MM.1S (cell line): ENCODE measurements around the gene RAB11B.

ENCODE experiments used
- DNase-seq: peaks from one replicate; pipeline ENCODE4 v3.0.0-alpha.2; 2015
- H2AFZ ChIP-seq: fragments of 300-600 bp; sonication (generic); 2 replicates; pipeline ENCODE4 v1.6.0; 2016; ENCODE audit warnings: antibody characterized with exemption, low read length
- H3F3A ChIP-seq: fragments of 300-600 bp; sonication (generic); 2 replicates; pipeline ENCODE4 v1.6.1; 2016; ENCODE audit warnings: mild to moderate bottlenecking, antibody characterized with exemption, low read length, moderate library complexity, mixed read lengths; ENCODE audit not compliant: insufficient read depth
- H3K27ac ChIP-seq: fragments of 300-600 bp; sonication (generic); 2 replicates; pipeline ENCODE4 v1.5.1; 2016; ENCODE audit warnings: mild to moderate bottlenecking, low read length
- H3K27me3 ChIP-seq: fragments of 300-600 bp; sonication (generic); replicated peaks from 2 replicates; pipeline ENCODE4 v1.6.0; 2016; ENCODE audit warnings: low read length; ENCODE audit not compliant: insufficient read depth
- H3K36me3 ChIP-seq: fragments of 300-600 bp; sonication (generic); replicated peaks from 2 replicates; pipeline ENCODE4 v1.6.1; 2016; ENCODE audit warnings: mild to moderate bottlenecking, low read length, mixed read lengths; ENCODE audit not compliant: insufficient read depth
- H3K4me1 ChIP-seq: fragments of 300-600 bp; sonication (generic); 2 replicates; pipeline ENCODE4 v1.6.1; 2016; ENCODE audit warnings: low read length, mixed read lengths
- H3K4me2 ChIP-seq: fragments of 300-600 bp; sonication (generic); 2 replicates; pipeline ENCODE4 v1.6.0; 2016; ENCODE audit warnings: low read depth, low read length
- H3K4me3 ChIP-seq: fragments of 300-600 bp; sonication (generic); 2 replicates; pipeline ENCODE4 v1.5.1; 2016; ENCODE audit warnings: low read length, mixed read lengths
- H3K79me2 ChIP-seq: fragments of 300-600 bp; sonication (generic); 2 replicates; pipeline ENCODE4 v1.6.1; 2016; ENCODE audit warnings: mixed run types, low read length, mixed read lengths
- H3K9ac ChIP-seq: fragments of 300-600 bp; sonication (generic); 2 replicates; pipeline ENCODE4 v1.6.1; 2016; ENCODE audit warnings: low read length, mixed read lengths
- H3K9me2 ChIP-seq: fragments of 300-600 bp; sonication (generic); replicated peaks from 2 replicates; pipeline ENCODE4 v1.6.1; 2016; ENCODE audit warnings: mild to moderate bottlenecking, low read length, mixed read lengths; ENCODE audit not compliant: insufficient read depth
- H3K9me3 ChIP-seq: fragments of 300-600 bp; sonication (generic); replicated peaks from 2 replicates; pipeline ENCODE4 v1.6.1; 2016; ENCODE audit warnings: mild to moderate bottlenecking, low read length, mixed read lengths; ENCODE audit not compliant: insufficient read depth
- H4K20me1 ChIP-seq: fragments of 300-600 bp; sonication (generic); 2 replicates; pipeline ENCODE4 v1.6.1; 2016; ENCODE audit warnings: mild to moderate bottlenecking, low read length, moderate library complexity, mixed read lengths; ENCODE audit not compliant: insufficient read depth
- CTCF ChIP-seq: fragments of 300-600 bp; sonication (generic); IDR thresholded peaks from 2 replicates; pipeline ENCODE4 v1.5.1; 2016; ENCODE audit warnings: antibody characterized with exemption, low read length, mixed read lengths
- EZH2 ChIP-seq: fragments of 300-600 bp; sonication (generic); optimal IDR thresholded peaks from 2 replicates; pipeline ENCODE3; 2017; ENCODE audit warnings: low read depth, mild to moderate bottlenecking, antibody characterized with exemption, low read length, mixed read lengths
- EZH2phosphoT487 ChIP-seq: fragments of 300-600 bp; sonication (generic); IDR thresholded peaks from 2 replicates; pipeline ENCODE4 v1.6.1; 2018; ENCODE audit warnings: antibody characterized with exemption, low read length

The RAB11B gene

DNA sequence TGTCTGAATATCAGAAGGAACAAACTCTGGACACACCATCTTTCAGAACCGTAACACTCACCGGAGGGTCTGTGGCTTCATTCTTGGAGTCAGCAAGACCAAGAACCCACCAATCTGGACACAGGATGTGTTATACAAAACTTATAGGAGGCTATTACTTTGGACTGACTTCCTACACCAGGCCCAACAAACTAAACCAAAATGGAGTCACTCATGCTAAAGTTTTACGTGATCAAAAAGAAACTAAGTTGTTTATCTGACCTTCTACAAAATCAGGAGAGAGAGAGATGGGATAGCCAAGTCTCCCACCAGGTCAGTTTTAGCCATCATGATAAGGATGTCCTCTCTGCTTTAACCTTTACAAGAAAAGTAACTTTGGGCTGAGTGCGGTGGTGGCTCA is 3.2 kb upstream of the RAB11B start:
- Histone ChIP-seq H3K9me3 (no peaks in the 10 kb centered on the region), H3K9me2 (no peaks in the 10 kb centered on the region), H3K27me3 (no peaks in the 10 kb centered on the region), H3F3A (no peaks in the 10 kb centered on the region), H3K4me2 (no peak overlapping the region), H3K4me1 (peaks cover 4% of the 10 kb centered on the region; the same call in 1 of the 2 replicates), H2AFZ (no peak overlapping the region), H3K4me3 (no peak overlapping the region), H3K79me2 (peaks cover 13% of the 10 kb centered on the region), H3K9ac (no peak overlapping the region), H3K27ac (no peak overlapping the region), H3K36me3 (no peaks in the 10 kb centered on the region), H4K20me1 (peaks cover 7% of the 10 kb centered on the region; the same call in 1 of the 2 replicates)
- no peak for DNase-seq
- TF ChIP-seq EZH2phosphoT487 (no peak), EZH2 (no peak), CTCF (no peak)

GRCh38 chr19:8387688-8388611 is 2.2 kb upstream of the RAB11B start:
- H3K9me2 ChIP-seq = no peaks in the 10 kb centered on the region
- no peaks in the 10 kb centered on the region for H3F3A ChIP-seq
- no peak overlapping the region for H2AFZ ChIP-seq
- H3K36me3 ChIP-seq = no peaks in the 10 kb centered on the region
- H3K9ac ChIP-seq = no peak overlapping the region
- H3K27me3 ChIP-seq = no peaks in the 10 kb centered on the region
- H3K4me2 ChIP-seq = no peak overlapping the region
- peaks cover 21% of the 10 kb centered on the region for H3K79me2 ChIP-seq
- H3K4me1 ChIP-seq = peaks cover 4% of the 10 kb centered on the region; the same call in 1 of the 2 replicates
- TF ChIP-seq EZH2phosphoT487 (no peak), EZH2 (no peak)
- no peak overlapping the region for H3K27ac ChIP-seq
- no peak overlapping the region for H3K4me3 ChIP-seq
- no peaks in the 10 kb centered on the region for H3K9me3 ChIP-seq
- DNase-seq = no peak
- peaks cover 7% of the 10 kb centered on the region; the same call in 1 of the 2 replicates for H4K20me1 ChIP-seq

DNA sequence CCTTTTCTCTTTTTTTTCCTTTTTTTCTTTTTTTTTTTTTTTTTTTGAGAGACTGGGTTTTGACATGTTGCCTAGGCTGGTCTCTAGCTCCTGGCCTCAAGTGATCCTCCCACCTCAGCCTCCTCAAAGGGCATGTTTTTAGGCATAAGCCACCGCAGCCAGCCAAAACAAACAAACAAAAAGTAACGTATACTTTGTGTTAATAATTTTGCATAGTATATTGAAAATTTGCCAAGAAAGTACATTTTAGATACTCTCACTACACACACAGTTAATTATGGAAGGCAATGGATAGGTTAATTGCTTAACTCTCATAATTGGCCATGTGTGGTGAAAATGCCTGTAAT is 1.6 kb upstream of the RAB11B start:
- Histone ChIP-seq H2AFZ (no peak overlapping the region), H3K79me2 (peaks cover 28% of the 10 kb centered on the region), H3K4me1 (peaks cover 4% of the 10 kb centered on the region; the same call in 1 of the 2 replicates), H3K36me3 (no peaks in the 10 kb centered on the region), H3K27me3 (no peaks in the 10 kb centered on the region), H3K4me3 (no peak overlapping the region), H3K9ac (no peak overlapping the region), H3K9me2 (no peaks in the 10 kb centered on the region), H3K27ac (no peak overlapping the region), H4K20me1 (peaks cover 7% of the 10 kb centered on the region; the same call in 1 of the 2 replicates), H3F3A (no peaks in the 10 kb centered on the region), H3K9me3 (no peaks in the 10 kb centered on the region), H3K4me2 (no peak overlapping the region)
- TF ChIP-seq EZH2phosphoT487 (no peak), CTCF (no peak), EZH2 (no peak)
- no peak for DNase-seq

- TF ChIP-seq EZH2phosphoT487 (no peak), EZH2 (no peak), CTCF (no peak)
- peak; percentile 93 for DNase-seq
- Histone ChIP-seq H3K4me1 (peaks cover 4% of the 10 kb centered on the region; the same call in 1 of the 2 replicates), H3K9me2 (no peaks in the 10 kb centered on the region), H3K9ac (peak overlapping the region; percentile 89), H3K27me3 (no peaks in the 10 kb centered on the region), H3F3A (no peaks in the 10 kb centered on the region), H4K20me1 (peaks cover 7% of the 10 kb centered on the region; the same call in 1 of the 2 replicates), H2AFZ (0 out of 2 replicates have a peak overlapping the region, but pooled peaks have one; percentile 2), H3K4me2 (peak overlapping the region; percentile 47; the same call in 1 of the 2 replicates), H3K4me3 (peak overlapping the region; percentile 78), H3K36me3 (no peaks in the 10 kb centered on the region), H3K79me2 (peaks cover 48% of the 10 kb centered on the region), H3K9me3 (no peaks in the 10 kb centered on the region), H3K27ac (peak overlapping the region; percentile 76)
Measured at GRCh38 chr19:8390617-8390981, 439 bp downstream of the RAB11B start.
